ENCODE data around the gene MYL9. TPM values are rescaled to one million over a fixed set of nuclear protein-coding genes. Genes with fewer than 3 reads are reported as not detected.
A peak's percentile ranks its signal among the peaks of the same experiment; 100 is the strongest.

The MYL9 gene
- total RNA-seq, 4 donors from 2014 or later, result 60.9 to 161 (median 80.3) TPM

DNA sequence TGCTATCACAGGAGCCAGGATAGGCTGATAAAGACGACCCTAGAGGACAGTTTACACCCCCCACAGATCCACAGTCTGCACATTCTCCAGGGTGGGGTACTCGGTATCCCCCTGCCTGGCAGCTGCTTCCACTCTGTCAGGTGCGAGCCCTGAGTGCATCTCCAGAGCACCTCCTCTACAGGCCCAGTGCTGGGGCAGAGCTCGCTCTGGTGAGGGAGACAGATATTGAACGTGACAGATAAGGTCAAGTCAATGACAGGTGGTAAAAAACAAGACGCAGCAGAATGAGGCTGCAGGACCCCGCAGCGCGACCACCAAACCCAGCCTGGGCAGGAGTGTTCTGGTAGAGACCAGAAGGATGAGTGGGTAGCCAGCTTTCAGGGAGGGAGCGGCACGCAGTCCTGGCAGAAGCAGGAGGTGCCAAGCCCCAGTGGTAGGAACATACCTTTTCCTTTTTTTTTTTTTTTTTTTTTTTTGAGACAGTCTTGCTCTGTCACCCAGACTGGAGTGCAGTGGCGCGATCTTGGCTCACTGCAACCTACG lies 12.4 kb upstream of the MYL9 start:
- 94 to 95% methylated on average over 14 of the region's 14 CpGs for WGBS, 2 donors
- DNase-seq, result no peak
- intact Hi-C loops (cut with DNase I), result no loop called here
- no peaks in the 10 kb centered on the region for H3K27me3 ChIP-seq
- no peak overlapping the region for H3K4me3 ChIP-seq (replicated peaks in 1 of 3)
- peaks cover 0 to 1% of the 10 kb centered on the region in 2 donors for H3K4me1 ChIP-seq
- no peak overlapping the region for H3K27ac ChIP-seq
- H3K36me3 ChIP-seq, result peaks cover 35 to 41% of the 10 kb centered on the region in 2 donors
- H3K9me3 ChIP-seq, result no peaks in the 10 kb centered on the region
- no peak for TF ChIP-seq POLR2A (IDR thresholded peaks at IDR 0.05)
- TF ChIP-seq, protein P1, sequence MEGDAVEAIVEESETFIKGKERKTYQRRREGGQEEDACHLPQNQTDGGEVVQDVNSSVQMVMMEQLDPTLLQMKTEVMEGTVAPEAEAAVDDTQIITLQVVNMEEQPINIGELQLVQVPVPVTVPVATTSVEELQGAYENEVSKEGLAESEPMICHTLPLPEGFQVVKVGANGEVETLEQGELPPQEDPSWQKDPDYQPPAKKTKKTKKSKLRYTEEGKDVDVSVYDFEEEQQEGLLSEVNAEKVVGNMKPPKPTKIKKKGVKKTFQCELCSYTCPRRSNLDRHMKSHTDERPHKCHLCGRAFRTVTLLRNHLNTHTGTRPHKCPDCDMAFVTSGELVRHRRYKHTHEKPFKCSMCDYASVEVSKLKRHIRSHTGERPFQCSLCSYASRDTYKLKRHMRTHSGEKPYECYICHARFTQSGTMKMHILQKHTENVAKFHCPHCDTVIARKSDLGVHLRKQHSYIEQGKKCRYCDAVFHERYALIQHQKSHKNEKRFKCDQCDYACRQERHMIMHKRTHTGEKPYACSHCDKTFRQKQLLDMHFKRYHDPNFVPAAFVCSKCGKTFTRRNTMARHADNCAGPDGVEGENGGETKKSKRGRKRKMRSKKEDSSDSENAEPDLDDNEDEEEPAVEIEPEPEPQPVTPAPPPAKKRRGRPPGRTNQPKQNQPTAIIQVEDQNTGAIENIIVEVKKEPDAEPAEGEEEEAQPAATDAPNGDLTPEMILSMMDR (IDR thresholded peaks at IDR 0.05), result no peak

DNA sequence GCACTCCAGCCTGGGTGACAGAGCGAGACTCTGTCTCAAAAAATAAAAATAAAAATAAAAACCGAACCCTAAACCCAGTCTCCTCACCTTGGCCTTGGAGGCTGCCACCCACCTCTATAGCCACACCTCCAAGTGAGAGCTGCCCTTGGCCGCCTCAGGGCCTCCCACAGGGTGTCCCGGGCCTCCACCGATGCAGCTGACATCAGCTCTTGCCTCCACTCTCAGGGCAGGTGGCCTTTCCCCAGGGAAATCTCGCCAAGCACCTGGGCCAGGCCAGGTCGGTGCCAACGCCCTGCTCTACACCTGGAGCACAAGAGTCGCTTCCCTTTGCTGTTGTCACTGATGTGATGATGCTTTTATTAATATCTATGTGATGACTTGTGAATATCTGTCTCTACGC lies 8.9 kb upstream of the MYL9 start:
- TF ChIP-seq, protein P1 (IDR thresholded peaks at IDR 0.05), result no peak
- no peak for TF ChIP-seq POLR2A (IDR thresholded peaks at IDR 0.05)
- H3K4me3 ChIP-seq (replicated peaks in 1 of 3), result no peak overlapping the region
- H3K4me1 ChIP-seq, result peaks cover 5 to 6% of the 10 kb centered on the region in 2 donors
- 93 to 95% methylated on average over 10 of the region's 10 CpGs for WGBS, 2 donors
- H3K36me3 ChIP-seq, result peaks cover 4 to 9% of the 10 kb centered on the region in 2 donors
- H3K9me3 ChIP-seq, result no peaks in the 10 kb centered on the region
- intact Hi-C loops (cut with DNase I), result no loop called here
- H3K27ac ChIP-seq, result no peak overlapping the region
- no peaks in the 10 kb centered on the region for H3K27me3 ChIP-seq
- DNase-seq, result no peak

DNA sequence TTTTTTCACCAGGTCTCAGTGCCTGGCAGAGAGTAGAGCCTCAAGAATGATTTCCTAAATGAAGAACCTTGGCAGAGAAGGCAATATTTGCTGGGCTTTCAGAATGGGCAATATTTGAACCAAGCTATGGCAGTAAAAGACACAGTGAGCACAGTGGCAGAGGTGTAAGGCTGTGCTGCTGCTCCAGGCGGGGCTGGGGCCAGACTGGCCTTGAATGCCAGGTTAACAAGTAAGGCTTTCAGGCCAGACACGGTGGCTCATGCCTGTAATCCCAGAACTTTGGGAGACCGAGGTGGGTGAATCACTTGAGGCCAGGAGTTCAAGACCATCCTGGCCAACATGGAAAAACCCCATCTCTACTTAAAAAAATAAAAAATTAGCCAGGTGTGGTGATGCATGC lies 8.5 kb upstream of the MYL9 start:
- no peak overlapping the region for H3K27ac ChIP-seq
- intact Hi-C loops (cut with DNase I), result no loop called here

DNA sequence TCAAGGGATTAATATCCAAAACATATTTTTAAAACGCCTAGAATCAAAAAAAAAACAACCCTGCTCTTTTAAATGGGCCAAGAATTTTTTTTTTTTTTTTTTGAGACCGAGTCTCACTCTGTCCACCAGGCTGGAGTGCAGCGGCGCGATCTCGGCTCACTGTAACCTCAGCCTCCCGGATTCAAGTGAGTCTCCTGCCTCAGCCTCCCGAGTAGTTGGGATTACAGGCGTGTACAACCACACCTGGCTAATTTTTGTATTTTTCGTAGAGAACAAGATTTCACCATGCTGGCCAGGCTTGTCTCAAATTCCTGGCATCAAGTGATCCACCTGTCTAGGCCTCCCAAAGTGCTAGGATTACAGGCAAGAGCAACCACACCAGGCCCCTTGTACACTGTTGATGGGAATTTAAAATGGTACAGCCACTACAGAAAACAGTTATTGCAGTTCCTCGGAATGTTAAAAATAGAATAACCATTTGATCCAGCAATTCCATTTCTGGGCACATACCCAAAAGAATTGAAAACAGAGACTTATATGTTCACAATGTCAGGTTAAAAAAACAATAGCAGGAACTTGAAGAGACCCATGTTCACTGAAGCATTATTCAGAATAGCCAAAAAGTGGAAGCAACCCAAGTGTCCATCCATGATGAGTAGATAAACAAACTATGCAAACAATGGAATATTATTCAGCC lies 3.1 kb upstream of the MYL9 start:
- 62 to 65% methylated on average over 11 of the region's 11 CpGs for WGBS, 2 donors
- H3K36me3 ChIP-seq, result no peaks in the 10 kb centered on the region
- intact Hi-C loops (cut with DNase I), result no loop called here
- peak; percentile 65 to 67 for DNase-seq
- H3K27ac ChIP-seq, result peak overlapping the region; percentile 76 to 94 (median 86)
- no peak overlapping the region for H3K4me3 ChIP-seq (replicated peaks in 1 of 3)
- peaks cover 38 to 41% of the 10 kb centered on the region in 2 donors for H3K4me1 ChIP-seq
- TF ChIP-seq, protein P1 (IDR thresholded peaks at IDR 0.05), result peak in 1 of 6 experiments; percentile 18
- TF ChIP-seq POLR2A (IDR thresholded peaks at IDR 0.05), result no peak
- H3K27me3 ChIP-seq, result no peaks in the 10 kb centered on the region
- H3K9me3 ChIP-seq, result no peaks in the 10 kb centered on the region

More for the DNA sequence above, 8.5 kb upstream of the MYL9 start:
- TF ChIP-seq, protein P1 (IDR thresholded peaks at IDR 0.05), result no peak
- TF ChIP-seq POLR2A (IDR thresholded peaks at IDR 0.05), result no peak
- no peaks in the 10 kb centered on the region for H3K27me3 ChIP-seq
- 89 to 93% methylated on average over 3 of the region's 3 CpGs for WGBS, 2 donors
- no peak for DNase-seq
- H3K4me1 ChIP-seq, result peaks cover 9 to 10% of the 10 kb centered on the region in 2 donors
- H3K4me3 ChIP-seq (replicated peaks in 1 of 3), result no peak overlapping the region
- H3K9me3 ChIP-seq, result no peaks in the 10 kb centered on the region
- peaks cover 0 to 5% of the 10 kb centered on the region in 2 donors for H3K36me3 ChIP-seq

DNA sequence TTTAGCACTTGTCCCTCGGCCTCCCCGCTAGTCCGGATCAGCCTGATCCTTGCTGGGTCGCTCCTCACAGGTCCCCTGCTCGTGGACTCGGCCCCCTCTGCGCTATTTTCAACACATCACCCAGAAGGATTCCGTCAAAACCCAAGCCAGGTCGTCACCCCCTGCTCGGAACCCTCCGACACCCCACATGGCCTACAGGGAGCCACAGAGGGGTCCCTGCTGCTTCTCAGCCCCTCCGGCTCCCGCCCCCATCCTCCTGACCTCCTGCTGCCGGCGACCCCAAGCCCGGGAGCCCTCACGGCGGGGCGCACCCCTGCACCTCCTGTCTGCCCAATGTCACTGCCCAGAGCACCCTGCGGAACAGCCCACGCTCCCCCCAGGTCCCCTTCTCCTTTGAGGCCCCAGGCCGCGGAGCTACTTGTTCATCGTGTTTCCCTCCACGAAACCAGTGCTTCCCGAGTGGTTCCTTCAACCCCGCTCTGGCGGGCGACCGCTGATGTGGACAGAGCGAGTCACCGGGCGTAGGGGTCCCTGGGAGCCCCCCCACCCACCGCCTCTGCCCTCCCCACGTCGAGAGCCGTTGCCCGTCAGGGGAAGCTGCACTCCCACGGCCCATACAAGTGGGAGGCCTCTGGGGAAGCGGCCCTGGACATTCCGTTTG lies 638 bp upstream of the MYL9 start:
- WGBS, 2 donors, result 48 to 63% methylated on average over 29 to 33 of the region's 41 CpGs
- Histone ChIP-seq H3K27ac (peak overlapping the region; percentile 94 to 100 (median 95)), H3K4me1 (peaks cover 55 to 56% of the 10 kb centered on the region in 2 donors), H3K27me3 (no peaks in the 10 kb centered on the region), H3K4me3 (replicated peaks in 1 of 3) (peak overlapping the region in 1 of 3 donors; percentile 82), H3K36me3 (no peaks in the 10 kb centered on the region), H3K9me3 (no peaks in the 10 kb centered on the region)
- peak; percentile 56 to 67 for DNase-seq
- no peak for TF ChIP-seq POLR2A (IDR thresholded peaks at IDR 0.05)
- TF ChIP-seq, protein P1 (IDR thresholded peaks at IDR 0.05), result no peak
- intact Hi-C loops (cut with DNase I), result no loop called here
